GM06990 (cell line): ENCODE results near the gene ITGAL.

Experiments used
- DNase-seq: peaks from one replicate; pipeline ENCODE4 v3.0.0-alpha.2; 2011; ENCODE audit not compliant: insufficient read length; ENCODE audit errors: extremely low read depth
- H3K27me3 ChIP-seq: replicated peaks from 2 replicates; pipeline ENCODE4 v1.6.0; 2011; ENCODE audit warnings: low read length; ENCODE audit not compliant: control insufficient read depth, insufficient read depth
- H3K36me3 ChIP-seq: 2 replicates; pipeline ENCODE4 v1.5.1; 2011; ENCODE audit warnings: low read length; ENCODE audit not compliant: control insufficient read depth, insufficient read depth
- H3K4me3 ChIP-seq: replicated peaks from 2 replicates; pipeline ENCODE4 v1.5.1; 2011; ENCODE audit warnings: low read depth, mild to moderate bottlenecking, control low read depth, low read length
- CTCF ChIP-seq: IDR thresholded peaks from 2 replicates; pipeline ENCODE4 v1.5.1; 2011; ENCODE audit warnings: low read length, control low read depth, mild to moderate bottlenecking, inconsistent platforms; ENCODE audit not compliant: insufficient read depth, poor library complexity, severe bottlenecking

The ITGAL gene

DNA sequence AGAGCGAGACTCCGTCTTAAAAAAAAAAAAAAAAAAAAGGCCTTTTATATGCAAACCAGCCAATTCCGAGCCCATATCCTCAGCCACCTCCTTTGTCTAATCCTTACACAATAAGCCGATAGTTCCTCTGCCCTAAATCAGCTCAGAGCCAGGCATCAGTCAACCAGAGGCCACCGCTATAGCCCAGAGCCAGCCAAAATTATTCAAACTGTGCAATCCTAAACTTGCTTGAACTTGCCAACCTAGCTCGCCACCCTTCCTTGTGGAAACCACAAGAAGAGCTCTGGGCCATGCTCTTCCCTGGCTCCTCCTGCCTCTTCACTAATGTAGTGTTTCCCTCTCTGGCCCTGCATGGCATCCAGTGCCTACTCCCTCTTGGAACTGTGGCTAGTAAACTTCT, 17.7 kb downstream of the ITGAL start:
- DNase-seq = no peak
- no peaks in the 10 kb centered on the region for H3K27me3 ChIP-seq
- H3K36me3 ChIP-seq = peaks cover 18% of the 10 kb centered on the region
- H3K4me3 ChIP-seq = no peak overlapping the region
- TF ChIP-seq CTCF = no peak

- Histone ChIP-seq H3K4me3 (no peak overlapping the region), H3K27me3 (no peaks in the 10 kb centered on the region), H3K36me3 (peaks cover 23% of the 10 kb centered on the region)
- no peak for DNase-seq
- TF ChIP-seq CTCF = no peak
Observed at GRCh38 chr16:30491229-30491628, 18.7 kb downstream of the ITGAL start.

DNA sequence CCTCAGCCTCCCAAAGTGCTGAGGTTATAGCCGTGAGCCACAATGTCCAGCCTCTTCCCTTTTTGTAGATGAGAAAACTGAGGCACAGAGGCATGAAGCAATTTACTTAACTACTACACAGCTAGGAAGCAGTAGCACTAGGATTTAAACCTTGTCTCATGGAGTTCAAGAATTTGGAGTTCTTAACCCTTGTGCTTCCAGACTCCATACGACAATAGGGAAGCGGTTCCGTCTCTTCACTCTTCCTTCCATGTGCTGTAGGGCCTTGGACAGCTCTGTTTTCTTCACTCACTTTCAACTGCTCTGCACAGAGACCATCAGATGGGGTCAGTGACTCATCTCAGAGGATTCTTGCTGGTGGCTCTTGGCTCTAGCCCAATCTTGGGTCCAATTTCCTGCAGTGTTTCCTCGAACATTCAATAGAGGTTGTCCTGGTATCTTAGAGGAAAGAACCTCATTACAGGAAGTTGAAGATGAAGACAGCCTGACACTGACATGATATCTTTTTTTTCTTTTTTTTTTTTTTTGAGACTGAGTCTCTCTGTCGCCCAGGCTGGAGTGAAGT, 19.3 kb downstream of the ITGAL start:
- Histone ChIP-seq H3K27me3 (no peaks in the 10 kb centered on the region), H3K4me3 (no peak overlapping the region), H3K36me3 (peaks cover 25% of the 10 kb centered on the region)
- DNase-seq = no peak
- no peak for TF ChIP-seq CTCF

- H3K27me3 ChIP-seq = no peaks in the 10 kb centered on the region
- H3K36me3 ChIP-seq = peaks cover 21% of the 10 kb centered on the region
- no peak overlapping the region for H3K4me3 ChIP-seq
- TF ChIP-seq CTCF = no peak
- no peak for DNase-seq
Observed at GRCh38 chr16:30493941-30494488, 21.5 kb downstream of the ITGAL start.

- no peak for DNase-seq
- Histone ChIP-seq H3K4me3 (no peak overlapping the region), H3K36me3 (peaks cover 24% of the 10 kb centered on the region), H3K27me3 (no peaks in the 10 kb centered on the region)
- TF ChIP-seq CTCF = no peak
Observed at GRCh38 chr16:30494709-30495108, 22.2 kb downstream of the ITGAL start.

DNA sequence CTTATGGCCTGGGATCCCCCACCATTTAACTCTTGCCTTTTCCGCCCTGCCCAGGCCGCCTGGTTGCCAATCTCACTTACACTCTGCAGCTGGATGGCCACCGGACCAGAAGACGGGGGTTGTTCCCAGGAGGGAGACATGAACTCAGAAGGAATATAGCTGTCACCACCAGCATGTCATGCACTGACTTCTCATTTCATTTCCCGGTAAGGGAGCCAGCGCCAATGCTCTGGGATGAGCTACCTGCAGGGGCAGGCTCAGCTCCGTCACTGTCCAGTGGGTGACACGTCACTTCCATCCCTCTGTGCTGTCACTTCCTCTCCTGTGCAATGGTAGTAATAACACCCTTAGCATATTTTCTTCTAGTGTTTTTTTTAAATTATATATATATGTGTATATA, 26.7 kb downstream of the ITGAL start:
- H3K36me3 ChIP-seq = peaks cover 17% of the 10 kb centered on the region
- no peak for DNase-seq
- TF ChIP-seq CTCF = no peak
- H3K4me3 ChIP-seq = no peak overlapping the region
- no peaks in the 10 kb centered on the region for H3K27me3 ChIP-seq
